ENCODE data around the gene SRCAP.

GRCh38 chr16:30651124-30652004 lies 47.6 kb upstream of the SRCAP start:
- no peak for TF ChIP-seq SUZ12 (IDR thresholded peaks at IDR 0.05)
- no peak for TF ChIP-seq FOXM1 (IDR thresholded peaks at IDR 0.05; ENCODE audit: borderline replicate concordance)
- TF ChIP-seq ELF4 (IDR thresholded peaks at IDR 0.05) = no peak
- no peak for TF ChIP-seq ZNF384 (IDR thresholded peaks at IDR 0.05)
- no peak for TF ChIP-seq NFRKB (IDR thresholded peaks at IDR 0.05)
- no peak for TF ChIP-seq BHLHE40 (IDR thresholded peaks at IDR 0.05; ENCODE audit: borderline replicate concordance)
- no peak for TF ChIP-seq PKNOX1 (IDR thresholded peaks at IDR 0.05)
- TF ChIP-seq FOXA1 (IDR thresholded peaks at IDR 0.05) = no peak
- no peak for TF ChIP-seq SP1 (IDR thresholded peaks at IDR 0.05)
